Esophagus squamous epithelium (tissue), 4 donors: ENCODE results near the gene TSGA10IP.

Source experiments
- POLR2A ChIP-seq, 4 donors: fragments of 450-650 bp; IDR thresholded peaks; one replicate each; pipeline ENCODE4 v1.6.1; 2017; ENCODE audit warnings: antibody characterized with exemption in 4 of 4, mild to moderate bottlenecking in 4 of 4, moderate library complexity in 3 of 4
- TF ChIP-seq, protein P1 (sequence below), 6 experiments: fragments of 450-650 bp in 4 of 6; fragments of 200-600 bp in 2 of 6; sonication (generic) in 2 of 6; IDR thresholded peaks; one replicate each; pipeline ENCODE4 v1.5.1; 2016 to 2019; ENCODE audit warnings: antibody characterized with exemption in 6 of 6, mild to moderate bottlenecking in 4 of 6, moderate library complexity in 4 of 6

DNA sequence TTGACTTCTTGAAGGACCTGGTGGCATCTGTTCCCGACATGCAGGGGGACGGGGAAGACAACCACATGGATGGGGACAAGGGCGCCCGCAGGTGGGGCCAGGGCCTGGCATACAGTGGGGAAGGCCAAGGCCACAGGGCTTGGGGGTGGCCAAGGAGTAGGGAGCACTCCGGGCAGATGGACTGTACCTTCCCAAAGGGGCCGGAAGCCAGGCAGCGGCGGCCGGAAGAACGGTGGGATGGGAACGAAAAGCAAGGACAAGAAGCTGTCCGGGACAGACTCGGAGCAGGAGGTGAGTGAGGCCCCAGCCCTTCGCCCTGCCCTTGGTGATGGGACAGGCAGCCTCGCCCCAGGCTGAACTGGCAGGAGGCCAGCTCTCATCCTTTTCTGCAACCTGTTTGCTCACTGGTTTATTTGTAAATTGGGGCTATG lies 24.9 kb upstream of the TSGA10IP start:
- TF ChIP-seq POLR2A (IDR thresholded peaks at IDR 0.05) = no peak
- TF ChIP-seq, protein P1, sequence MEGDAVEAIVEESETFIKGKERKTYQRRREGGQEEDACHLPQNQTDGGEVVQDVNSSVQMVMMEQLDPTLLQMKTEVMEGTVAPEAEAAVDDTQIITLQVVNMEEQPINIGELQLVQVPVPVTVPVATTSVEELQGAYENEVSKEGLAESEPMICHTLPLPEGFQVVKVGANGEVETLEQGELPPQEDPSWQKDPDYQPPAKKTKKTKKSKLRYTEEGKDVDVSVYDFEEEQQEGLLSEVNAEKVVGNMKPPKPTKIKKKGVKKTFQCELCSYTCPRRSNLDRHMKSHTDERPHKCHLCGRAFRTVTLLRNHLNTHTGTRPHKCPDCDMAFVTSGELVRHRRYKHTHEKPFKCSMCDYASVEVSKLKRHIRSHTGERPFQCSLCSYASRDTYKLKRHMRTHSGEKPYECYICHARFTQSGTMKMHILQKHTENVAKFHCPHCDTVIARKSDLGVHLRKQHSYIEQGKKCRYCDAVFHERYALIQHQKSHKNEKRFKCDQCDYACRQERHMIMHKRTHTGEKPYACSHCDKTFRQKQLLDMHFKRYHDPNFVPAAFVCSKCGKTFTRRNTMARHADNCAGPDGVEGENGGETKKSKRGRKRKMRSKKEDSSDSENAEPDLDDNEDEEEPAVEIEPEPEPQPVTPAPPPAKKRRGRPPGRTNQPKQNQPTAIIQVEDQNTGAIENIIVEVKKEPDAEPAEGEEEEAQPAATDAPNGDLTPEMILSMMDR (IDR thresholded peaks at IDR 0.05) = no peak
